HepG2 (cell line): Measurements from ENCODE around the gene GDF7. TPM values are rescaled to one million over a fixed set of nuclear protein-coding genes. Genes with fewer than 3 reads are reported as not detected.

Experiments used
- ARHGAP35 ChIP-seq: sonication (generic); formaldehyde crosslinking; IDR thresholded peaks from 2 replicates; pipeline ENCODE4 v1.9.0; 2022; ENCODE audit warnings: mild to moderate bottlenecking, inconsistent platforms, moderate library complexity, missing genetic modification reagents, borderline replicate concordance
- DNMT1 ChIP-seq: sonication (generic); formaldehyde crosslinking; IDR thresholded peaks from 2 replicates; pipeline ENCODE4 v1.5.1; 2020; ENCODE audit warnings: mild to moderate bottlenecking, missing genetic modification reagents
- EP300 ChIP-seq, 3 experiments: sonication (generic) in 1 of 3; formaldehyde crosslinking in 1 of 3; IDR thresholded peaks; 2 replicates each; pipeline versions ENCODE4 v1.5.1 to v1.6.1; 2011 to 2020; ENCODE audit warnings: low read depth in 2 of 3, low read length in 2 of 3, borderline replicate concordance in 1 of 3, improper control_type of control experiment in 1 of 3, mild to moderate bottlenecking in 1 of 3, missing genetic modification reagents in 1 of 3, moderate library complexity in 1 of 3
- RELA ChIP-seq: sonication (generic); formaldehyde crosslinking; IDR thresholded peaks from 2 replicates; pipeline ENCODE4 v1.4.0; 2020; ENCODE audit warnings: missing genetic modification reagents
- SP5 ChIP-seq: IDR thresholded peaks from 2 replicates; pipeline ENCODE4 v1.6.1; 2016; ENCODE audit warnings: low read depth, borderline replicate concordance
- SRY ChIP-seq: sonication (generic); formaldehyde crosslinking; IDR thresholded peaks from 2 replicates; pipeline ENCODE4 v1.8.0; 2022; ENCODE audit warnings: mild to moderate bottlenecking, missing genetic modification reagents
- ZC3H13 ChIP-seq: sonication (generic); formaldehyde crosslinking; IDR thresholded peaks from 2 replicates; pipeline ENCODE4 v1.8.1; 2023; ENCODE audit warnings: mild to moderate bottlenecking, missing genetic modification reagents, moderate library complexity
- ZKSCAN8 ChIP-seq: IDR thresholded peaks from 2 replicates; pipeline ENCODE4 v1.6.1; 2016; ENCODE audit warnings: borderline replicate concordance, missing genetic modification reagents, missing compliant biosample characterization
- ZNF274 ChIP-seq: sonication (generic); formaldehyde crosslinking; IDR thresholded peaks from 2 replicates; pipeline ENCODE4 v1.5.1; 2020; ENCODE audit warnings: mild to moderate bottlenecking, missing genetic modification reagents
- ZNF430 ChIP-seq: sonication (generic); formaldehyde crosslinking; IDR thresholded peaks from 2 replicates; pipeline ENCODE4 v1.9.0; 2021; ENCODE audit warnings: mild to moderate bottlenecking, missing genetic modification reagents
- ZNF451 ChIP-seq: sonication (generic); formaldehyde crosslinking; IDR thresholded peaks from 2 replicates; pipeline ENCODE4 v1.5.0; 2020; ENCODE audit warnings: mild to moderate bottlenecking, missing genetic modification reagents
- ZNF607 ChIP-seq: sonication (generic); formaldehyde crosslinking; IDR thresholded peaks from 2 replicates; pipeline ENCODE4 v1.5.1; 2020; ENCODE audit warnings: missing genetic modification reagents, mild to moderate bottlenecking, borderline replicate concordance
- ZNF781 ChIP-seq: sonication (generic); formaldehyde crosslinking; IDR thresholded peaks from 2 replicates; pipeline ENCODE4 v1.5.1; 2020; ENCODE audit warnings: borderline replicate concordance, mild to moderate bottlenecking, missing genetic modification reagents; ENCODE audit errors: not compliant biosample characterization
- polyA plus RNA-seq, 8 experiments: library from polyadenylated mRNA; depleted of rRNA in 3 of 8; stranded (reverse) in 7 of 8; unstranded in 1 of 8; fragments of >200 nt; fragmentation: Illumina TruSeq in 4 of 8; extraction: Trizol in 4 of 8; gene quantifications; 2 replicates each; pipeline versions ENCODE4 v1.2.1 to v1.2.3, GENCODE V29; 2011 to 2016; ENCODE audit warnings: low read depth in 4 of 8, missing spikeins in 1 of 8, mixed read lengths in 1 of 8; ENCODE audit not compliant: insufficient read depth in 1 of 8
- total RNA-seq, 5 experiments: library from RNA; depleted of rRNA; stranded (reverse); fragments of >200 nt; fragmentation: Illumina TruSeq; extraction: Trizol; gene quantifications; 2 replicates each; pipeline ENCODE4 v1.2.3, GENCODE V29; 2016; ENCODE audit warnings: low read depth in 1 of 5
- TF ChIP-seq, protein P1 (sequence below): sonication (generic); formaldehyde crosslinking; IDR thresholded peaks from 2 replicates; pipeline ENCODE4 v1.4.0; 2020; ENCODE audit warnings: missing genetic modification reagents
- TF ChIP-seq, protein P2 (sequence below): conservative IDR thresholded peaks from 2 replicates; pipeline ENCODE4 v1.6.1; 2018; ENCODE audit warnings: missing genetic modification reagents
- TF ChIP-seq, protein P3 (sequence below): sonication (generic); formaldehyde crosslinking; IDR thresholded peaks from 2 replicates; pipeline ENCODE4 v1.5.1; 2020; ENCODE audit warnings: mild to moderate bottlenecking, missing genetic modification reagents
- TF ChIP-seq, protein P4 (sequence below): sonication (generic); formaldehyde crosslinking; IDR thresholded peaks from 2 replicates; pipeline ENCODE4 v1.5.0; 2020; ENCODE audit warnings: missing genetic modification reagents

Gene GDF7
- total and polyA plus RNA-seq, 2 of the 13 experiments (the other 11 are each of a cell fraction or from before 2014, with no cell fraction given) = 1.6 to 15.0 TPM

DNA sequence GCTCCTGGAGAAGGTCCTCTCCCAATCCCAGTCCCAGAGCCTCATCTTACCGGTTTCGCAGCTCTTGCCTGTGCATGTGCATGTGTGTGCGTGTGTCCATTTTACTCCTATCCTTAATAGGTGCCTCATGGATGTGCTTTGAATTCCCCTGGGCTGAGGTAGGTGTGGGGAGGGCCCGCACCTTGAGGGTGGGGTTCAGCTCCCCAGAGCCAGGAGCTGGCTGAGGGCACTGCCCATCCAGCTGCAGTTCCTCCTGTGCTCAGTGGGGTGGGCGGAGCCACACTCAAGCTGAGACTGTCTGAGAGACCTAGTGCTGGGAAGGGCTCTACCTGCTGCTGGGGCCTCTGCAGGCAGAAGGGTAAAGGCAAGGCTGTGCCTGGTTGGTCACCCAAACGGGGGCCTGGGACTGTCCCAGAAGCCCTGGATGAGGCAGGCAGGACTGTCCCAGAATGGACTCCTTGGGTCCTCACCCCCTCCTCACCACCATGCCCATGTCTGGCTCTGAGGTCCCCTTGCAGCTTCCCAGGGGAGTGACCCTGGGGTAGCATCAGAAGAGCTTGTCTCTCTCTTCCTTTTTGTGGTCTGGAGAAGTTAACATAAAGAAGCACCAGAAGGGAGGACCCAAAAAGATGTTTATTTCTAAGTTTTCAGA, 8.9 kb downstream of the GDF7 start (continued):
- TF ChIP-seq ZC3H13 (no peak), ZNF451 (CRISPR knock-in tag) (peak; percentile 9; the same call in 1 of the 2 replicates), ARHGAP35 (0 out of 2 replicates have a peak, but pooled peaks have one; percentile 21), EP300 (IDR thresholded peaks at IDR 0.05; ENCODE audit: low read depth in 2 of 2, low read length in 2 of 2) (0 out of 4 replicates have a peak, but pooled peaks of 1 of the 2 experiments have one; percentile 7), EP300 (CRISPR knock-in tag; IDR thresholded peaks at IDR 0.05; ENCODE audit: borderline replicate concordance) (no peak), RELA (CRISPR knock-in tag) (peak; percentile 9; the same call in 1 of the 2 replicates), SRY (CRISPR knock-in tag) (0 out of 2 replicates have a peak, but pooled peaks have one; percentile 37), ZKSCAN8 (CRISPR knock-in tag) (no peak), ZNF607 (CRISPR knock-in tag) (0 out of 2 replicates have a peak, but pooled peaks have one; percentile 45), DNMT1 (peak; percentile 14; the same call in 1 of the 2 replicates), ZNF274 (CRISPR knock-in tag) (peak; percentile 78), ZNF781 (CRISPR knock-in tag) (no peak), SP5 (CRISPR knock-in tag) (0 out of 2 replicates have a peak, but pooled peaks have one; percentile 66), ZNF430 (CRISPR knock-in tag) (0 out of 2 replicates have a peak, but pooled peaks have one; percentile 43)
- TF ChIP-seq, protein P1, sequence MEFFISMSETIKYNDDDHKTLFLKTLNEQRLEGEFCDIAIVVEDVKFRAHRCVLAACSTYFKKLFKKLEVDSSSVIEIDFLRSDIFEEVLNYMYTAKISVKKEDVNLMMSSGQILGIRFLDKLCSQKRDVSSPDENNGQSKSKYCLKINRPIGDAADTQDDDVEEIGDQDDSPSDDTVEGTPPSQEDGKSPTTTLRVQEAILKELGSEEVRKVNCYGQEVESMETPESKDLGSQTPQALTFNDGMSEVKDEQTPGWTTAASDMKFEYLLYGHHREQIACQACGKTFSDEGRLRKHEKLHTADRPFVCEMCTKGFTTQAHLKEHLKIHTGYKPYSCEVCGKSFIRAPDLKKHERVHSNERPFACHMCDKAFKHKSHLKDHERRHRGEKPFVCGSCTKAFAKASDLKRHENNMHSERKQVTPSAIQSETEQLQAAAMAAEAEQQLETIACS (CRISPR knock-in tag) = no peak
- TF ChIP-seq, protein P2, sequence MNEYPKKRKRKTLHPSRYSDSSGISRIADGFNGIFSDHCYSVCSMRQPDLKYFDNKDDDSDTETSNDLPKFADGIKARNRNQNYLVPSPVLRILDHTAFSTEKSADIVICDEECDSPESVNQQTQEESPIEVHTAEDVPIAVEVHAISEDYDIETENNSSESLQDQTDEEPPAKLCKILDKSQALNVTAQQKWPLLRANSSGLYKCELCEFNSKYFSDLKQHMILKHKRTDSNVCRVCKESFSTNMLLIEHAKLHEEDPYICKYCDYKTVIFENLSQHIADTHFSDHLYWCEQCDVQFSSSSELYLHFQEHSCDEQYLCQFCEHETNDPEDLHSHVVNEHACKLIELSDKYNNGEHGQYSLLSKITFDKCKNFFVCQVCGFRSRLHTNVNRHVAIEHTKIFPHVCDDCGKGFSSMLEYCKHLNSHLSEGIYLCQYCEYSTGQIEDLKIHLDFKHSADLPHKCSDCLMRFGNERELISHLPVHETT = no peak
- TF ChIP-seq, protein P3, sequence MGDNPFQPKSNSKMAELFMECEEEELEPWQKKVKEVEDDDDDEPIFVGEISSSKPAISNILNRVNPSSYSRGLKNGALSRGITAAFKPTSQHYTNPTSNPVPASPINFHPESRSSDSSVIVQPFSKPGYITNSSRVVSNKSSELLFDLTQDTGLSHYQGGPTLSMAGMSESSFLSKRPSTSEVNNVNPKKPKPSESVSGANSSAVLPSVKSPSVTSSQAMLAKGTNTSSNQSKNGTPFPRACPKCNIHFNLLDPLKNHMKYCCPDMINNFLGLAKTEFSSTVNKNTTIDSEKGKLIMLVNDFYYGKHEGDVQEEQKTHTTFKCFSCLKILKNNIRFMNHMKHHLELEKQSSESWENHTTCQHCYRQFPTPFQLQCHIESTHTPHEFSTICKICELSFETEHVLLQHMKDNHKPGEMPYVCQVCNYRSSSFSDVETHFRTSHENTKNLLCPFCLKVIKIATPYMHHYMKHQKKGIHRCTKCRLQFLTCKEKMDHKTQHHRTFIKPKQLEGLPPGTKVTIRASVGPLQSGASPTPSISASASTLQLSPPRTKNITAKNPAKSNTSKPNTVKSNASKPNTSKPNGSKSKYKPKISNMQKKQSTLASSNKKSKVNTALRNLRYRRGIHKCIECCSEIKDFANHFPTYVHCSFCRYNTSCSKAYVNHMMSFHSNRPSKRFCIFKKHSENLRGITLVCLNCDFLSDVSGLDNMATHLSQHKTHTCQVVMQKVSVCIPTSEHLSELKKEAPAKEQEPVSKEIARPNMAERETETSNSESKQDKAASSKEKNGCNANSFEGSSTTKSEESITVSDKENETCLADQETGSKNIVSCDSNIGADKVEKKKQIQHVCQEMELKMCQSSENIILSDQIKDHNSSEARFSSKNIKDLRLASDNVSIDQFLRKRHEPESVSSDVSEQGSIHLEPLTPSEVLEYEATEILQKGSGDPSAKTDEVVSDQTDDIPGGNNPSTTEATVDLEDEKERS = no peak
- TF ChIP-seq, protein P4, sequence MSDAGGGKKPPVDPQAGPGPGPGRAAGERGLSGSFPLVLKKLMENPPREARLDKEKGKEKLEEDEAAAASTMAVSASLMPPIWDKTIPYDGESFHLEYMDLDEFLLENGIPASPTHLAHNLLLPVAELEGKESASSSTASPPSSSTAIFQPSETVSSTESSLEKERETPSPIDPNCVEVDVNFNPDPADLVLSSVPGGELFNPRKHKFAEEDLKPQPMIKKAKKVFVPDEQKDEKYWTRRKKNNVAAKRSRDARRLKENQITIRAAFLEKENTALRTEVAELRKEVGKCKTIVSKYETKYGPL (CRISPR knock-in tag) = no peak
